Measurements from ENCODE around the gene UBD.
A peak's percentile ranks its signal among the peaks of the same experiment; 100 is the strongest.

Gene UBD

DNA sequence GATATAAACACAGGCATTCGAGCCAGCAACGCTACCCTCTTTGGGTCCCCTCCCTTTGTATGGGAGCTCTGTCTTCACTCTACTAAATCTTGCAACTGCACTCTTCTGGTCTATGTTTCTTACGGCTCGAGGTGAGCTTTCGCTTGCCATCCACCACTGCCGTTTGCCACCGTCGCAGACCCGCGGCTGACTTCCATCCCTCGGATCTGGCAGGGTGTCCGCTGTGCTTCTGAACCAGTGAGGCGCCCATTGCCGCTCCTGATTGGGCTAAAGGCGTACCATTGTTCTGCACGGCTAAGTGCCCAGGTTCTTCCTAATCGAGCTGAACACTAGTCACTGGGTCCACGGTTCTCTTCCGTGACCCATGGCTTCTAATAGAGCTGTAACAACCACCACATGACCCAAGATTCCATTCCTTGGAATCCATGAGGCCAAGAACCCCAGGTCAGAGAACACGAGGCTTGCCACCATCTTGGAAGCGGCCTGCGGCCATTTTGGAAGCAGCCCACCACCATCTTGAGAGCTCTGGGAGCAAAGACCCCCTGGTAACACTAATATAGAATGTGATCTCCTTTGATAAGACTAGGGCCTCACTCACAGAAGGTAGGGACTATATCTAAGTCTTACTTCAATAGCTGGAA, 973 bp downstream of the UBD start:
- DNase-seq: no peak

DNA sequence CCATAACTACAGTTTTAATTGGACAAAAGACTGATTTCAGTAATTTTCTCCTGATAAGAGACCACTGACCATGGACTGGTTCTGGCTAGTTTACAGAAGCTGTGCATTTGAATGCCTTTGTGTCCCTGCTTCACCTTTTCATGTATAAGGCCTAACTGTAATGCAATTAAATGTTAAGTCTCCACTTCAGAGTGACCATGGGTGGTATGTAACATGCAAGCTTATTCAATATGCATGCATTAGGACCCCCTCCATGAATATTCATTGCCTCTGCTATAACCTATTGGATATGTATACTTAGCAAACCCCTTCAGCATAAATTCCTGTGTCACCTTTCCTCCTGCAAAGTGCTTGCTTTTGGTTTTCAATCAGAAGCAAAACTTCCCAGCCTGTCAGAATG, 2.2 kb downstream of the UBD start:
- no peak for DNase-seq

GRCh38 chr6:29554764-29555163, 4.8 kb downstream of the UBD start:
- DNase-seq: no peak

DNA sequence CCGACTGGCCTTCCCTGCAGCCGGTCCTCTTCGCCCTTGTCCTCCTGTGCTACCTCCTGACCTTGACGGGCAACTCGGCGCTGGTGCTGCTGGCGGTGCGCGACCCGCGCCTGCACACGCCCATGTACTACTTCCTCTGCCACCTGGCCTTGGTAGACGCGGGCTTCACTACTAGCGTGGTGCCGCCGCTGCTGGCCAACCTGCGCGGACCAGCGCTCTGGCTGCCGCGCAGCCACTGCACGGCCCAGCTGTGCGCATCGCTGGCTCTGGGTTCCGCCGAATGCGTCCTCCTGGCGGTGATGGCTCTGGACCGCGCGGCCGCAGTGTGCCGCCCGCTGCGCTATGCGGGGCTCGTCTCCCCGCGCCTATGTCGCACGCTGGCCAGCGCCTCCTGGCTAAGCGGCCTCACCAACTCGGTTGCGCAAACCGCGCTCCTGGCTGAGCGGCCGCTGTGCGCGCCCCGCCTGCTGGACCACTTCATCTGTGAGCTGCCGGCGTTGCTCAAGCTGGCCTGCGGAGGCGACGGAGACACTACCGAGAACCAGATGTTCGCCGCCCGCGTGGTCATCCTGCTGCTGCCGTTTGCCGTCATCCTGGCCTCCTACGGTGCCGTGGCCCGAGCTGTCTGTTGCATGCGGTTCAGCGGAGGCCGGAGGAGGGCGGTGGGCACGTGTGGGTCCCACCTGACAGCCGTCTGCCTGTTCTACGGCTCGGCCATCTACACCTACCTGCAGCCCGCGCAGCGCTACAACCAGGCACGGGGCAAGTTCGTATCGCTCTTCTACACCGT, 6.1 kb downstream of the UBD start:
- peak; percentile 4 to 29 for DNase-seq

DNA sequence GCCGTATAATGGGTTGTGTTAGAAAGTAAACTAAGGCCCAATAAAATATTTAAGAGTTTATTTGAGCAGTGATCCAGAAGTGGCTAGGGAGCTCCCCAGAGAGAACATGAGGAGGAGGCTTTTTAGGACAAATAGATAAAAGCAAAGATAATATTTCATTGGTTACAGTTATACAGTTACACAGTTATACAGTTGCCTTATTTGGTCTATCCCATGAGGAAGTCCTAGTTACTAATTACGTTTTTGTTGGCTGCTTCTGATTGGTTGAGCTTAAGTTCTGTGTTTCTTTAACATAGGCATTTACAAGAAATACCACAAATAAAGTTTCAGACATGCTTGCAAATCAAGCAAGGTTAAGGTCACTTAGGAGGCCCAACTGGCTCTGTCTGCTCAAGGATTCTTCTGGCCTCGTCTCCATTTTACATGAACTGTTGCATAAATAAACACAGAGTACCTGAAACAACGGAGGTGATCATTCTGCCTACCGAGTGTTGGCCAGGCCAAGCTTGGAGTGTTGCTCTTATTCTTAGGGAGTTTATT, 7.0 kb downstream of the UBD start:
- peak in 1 of 2 donors; percentile 78 for DNase-seq

DNA sequence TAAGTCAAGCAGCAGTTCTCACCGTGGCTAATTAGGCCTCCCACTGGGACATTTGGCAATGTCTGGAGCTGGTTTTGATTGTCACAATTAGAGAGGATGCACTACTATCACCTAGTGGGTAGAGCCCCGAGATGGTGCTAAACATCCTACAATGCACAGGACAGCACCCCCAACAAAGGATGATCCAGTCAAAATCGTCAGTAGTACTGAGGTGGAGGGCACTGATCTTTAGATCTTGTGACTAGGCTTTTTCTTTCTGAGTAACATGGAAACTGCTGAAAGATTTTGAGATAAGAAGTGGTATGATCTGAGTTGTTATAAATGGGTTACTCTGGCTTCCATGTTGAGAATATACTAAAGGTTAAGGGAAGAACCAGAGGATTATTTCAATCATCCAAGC, 12.0 kb downstream of the UBD start:
- DNase-seq: no peak

GRCh38 chr6:29537714-29538403, 21.7 kb downstream of the UBD start:
- DNase-seq: no peak

GRCh38 chr6:29532320-29532951, 27.1 kb downstream of the UBD start:
- no peak for DNase-seq

DNA sequence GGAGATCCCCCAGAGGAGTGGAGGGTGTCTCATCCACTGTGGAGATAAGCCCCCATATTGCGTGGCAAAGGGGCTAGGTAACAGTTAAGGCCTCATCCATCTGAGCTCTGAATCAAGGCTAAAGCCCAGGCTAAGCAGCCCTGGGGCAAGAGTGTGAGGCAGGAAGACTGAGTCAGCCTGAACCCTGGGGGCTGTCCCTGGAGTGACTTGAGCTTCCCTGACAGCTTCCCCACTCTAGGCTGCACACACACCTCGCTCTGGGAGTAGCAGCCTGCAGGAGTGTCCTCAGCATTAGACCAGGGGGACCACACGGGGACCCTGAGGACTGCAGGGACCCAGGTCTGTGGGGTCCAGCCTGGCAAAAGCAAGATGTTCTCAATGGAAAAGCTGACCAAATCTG, 27.9 kb downstream of the UBD start:
- DNase-seq: no peak

GRCh38 chr6:29530671-29531310, 28.7 kb downstream of the UBD start:
- DNase-seq: no peak

- DNase-seq: no peak
Observed at GRCh38 chr6:29529956-29530355, 29.6 kb downstream of the UBD start.

- no peak for DNase-seq
Observed at GRCh38 chr6:29528988-29529560, 30.5 kb downstream of the UBD start.

DNA sequence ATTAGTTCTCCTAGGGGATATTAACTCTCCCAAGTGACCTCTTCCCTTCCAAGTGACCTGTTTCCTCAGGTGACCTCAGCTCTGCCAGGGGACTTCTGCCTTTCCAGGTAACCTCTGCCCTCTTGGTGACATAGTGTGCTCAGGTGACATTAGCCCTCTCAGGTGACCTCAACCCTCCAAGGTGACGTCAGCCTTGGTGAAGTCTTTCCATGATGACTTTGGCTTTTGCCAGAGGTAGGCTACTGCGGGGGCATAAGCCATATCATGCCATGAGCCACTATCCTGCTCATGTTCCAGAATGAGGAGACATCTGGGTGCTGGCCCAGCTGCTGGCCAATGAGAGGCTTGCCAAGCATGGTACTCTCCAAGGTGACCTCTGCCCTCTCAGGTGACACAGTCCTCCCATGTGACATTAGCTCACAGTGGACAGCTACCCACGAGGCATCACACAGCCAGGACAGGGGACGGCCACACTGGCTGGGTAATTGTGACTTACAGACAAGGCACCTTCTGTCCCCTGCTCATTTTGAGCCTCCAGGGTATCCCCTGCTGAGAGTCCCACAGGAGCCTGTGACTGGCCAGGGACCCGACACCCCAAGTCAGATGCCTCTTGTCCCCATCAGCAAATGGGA, 31.1 kb downstream of the UBD start:
- DNase-seq: no peak

- no peak for DNase-seq
Observed at GRCh38 chr6:29527564-29527963, 32.0 kb downstream of the UBD start.

DNA sequence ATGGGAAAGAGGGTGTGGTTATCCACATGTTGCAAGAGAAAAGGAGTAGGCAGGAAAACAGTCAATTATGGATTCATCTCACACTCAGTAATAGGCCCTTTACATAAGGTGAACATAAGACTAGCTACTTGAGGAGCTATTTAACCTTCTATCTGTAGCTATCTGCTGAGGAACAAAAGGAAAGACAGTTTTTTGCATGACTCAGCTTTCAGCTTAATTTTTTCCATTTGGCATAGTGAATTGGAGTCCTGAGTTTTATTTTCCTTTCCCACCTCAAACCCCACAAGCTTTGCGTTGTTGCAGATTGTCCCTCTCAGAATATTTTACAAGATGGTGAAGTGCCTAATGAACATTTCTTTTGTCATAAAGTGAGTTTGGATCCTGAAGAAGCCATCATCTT, 32.4 kb downstream of the UBD start:
- DNase-seq: no peak

DNA sequence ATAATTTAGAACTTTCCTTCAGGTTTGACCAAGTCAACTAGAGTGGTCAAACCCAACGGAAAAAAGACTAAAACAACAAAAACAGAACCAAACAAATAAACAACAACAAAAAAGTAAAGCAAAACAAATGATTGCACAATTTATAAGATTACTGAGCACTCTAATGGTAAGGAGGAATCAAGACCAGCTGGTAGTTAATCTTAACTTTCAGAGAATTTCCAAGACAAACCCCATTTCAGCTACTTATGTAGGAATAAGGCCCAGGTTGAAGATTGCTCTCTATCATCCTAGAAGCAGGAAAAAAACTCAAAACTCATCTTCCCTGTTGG, 34.3 kb downstream of the UBD start:
- DNase-seq: no peak

DNA sequence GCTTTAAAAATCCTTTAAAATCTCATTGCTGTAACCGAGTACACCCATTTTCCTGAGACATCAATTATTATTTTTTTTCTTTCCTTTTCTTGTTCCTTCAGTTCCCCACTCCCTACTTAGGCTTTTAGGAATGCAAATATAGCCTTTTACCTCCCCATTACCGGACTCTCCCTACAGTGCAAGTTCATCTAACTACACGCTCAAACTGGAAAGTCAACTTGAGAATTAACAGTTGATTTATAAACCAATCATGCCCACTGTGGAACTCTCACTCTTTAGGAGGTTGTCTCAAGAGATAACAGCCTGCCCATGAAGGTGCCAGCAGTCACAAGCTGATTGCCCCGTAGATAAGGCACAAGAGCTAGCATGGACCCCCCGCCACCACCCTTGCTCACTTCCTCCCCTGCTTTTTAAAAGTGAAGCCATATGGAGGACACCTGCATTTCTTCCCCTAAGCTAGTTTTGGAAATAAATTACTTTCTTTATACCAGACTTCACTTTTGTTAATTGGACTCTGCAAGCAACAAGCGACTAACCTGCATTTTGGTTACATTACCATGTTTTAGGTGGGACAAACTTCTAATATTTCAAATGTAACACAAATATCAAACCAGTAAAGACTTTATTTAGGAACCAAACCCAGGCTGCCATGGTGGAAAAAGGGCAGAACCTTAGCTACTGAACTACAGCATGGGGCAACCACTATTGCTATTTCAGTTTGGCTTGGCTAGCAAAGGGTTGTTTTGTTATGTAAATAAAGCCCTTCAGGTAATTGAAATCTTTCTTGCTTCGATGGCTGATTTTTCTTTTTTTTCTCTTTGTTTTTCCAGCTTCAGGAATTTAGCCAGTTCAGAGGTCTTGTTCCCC, 34.9 kb downstream of the UBD start:
- no peak for DNase-seq

GRCh38 chr6:29524044-29524443, 35.5 kb downstream of the UBD start:
- DNase-seq: no peak

- DNase-seq: no peak
Observed at GRCh38 chr6:29522227-29522626, 37.3 kb downstream of the UBD start.

GRCh38 chr6:29521006-29521680, 38.4 kb downstream of the UBD start:
- no peak for DNase-seq

Measured in CD4-positive, alpha-beta T cell treated with Interleukin-1 beta for 1 hour (primary cell).